PC-3 (cell line): Measurements from ENCODE around the gene RARRES2. TPM values are rescaled to one million over a fixed set of nuclear protein-coding genes. Genes with fewer than 3 reads are reported as not detected.

Experiments used
- ATAC-seq: fragments of 200-7000 bp; cut with Tn5 transposase; 2 replicates; pipeline ENCODE4 v1.9.1; 2020; ENCODE audit warnings: mild to moderate bottlenecking, moderate library complexity
- BruUV-seq: library from RNA; stranded (reverse); fragments of 400-500 nt; replicated peaks from 2 replicates; lab custom pipeline; 2021; lab: Mats Ljungman, UMichigan
- CTCF ChIA-PET: fragments of 300-600 bp; sonication (Branson Sonifier 250); formaldehyde crosslinking; loops from one replicate; lab custom pipeline; 2022; ENCODE audit warnings: antibody characterized with exemption; lab: Charles Lee
- POLR2A ChIA-PET: fragments of 300-600 bp; sonication (Branson Sonifier 250); formaldehyde crosslinking; loops from one replicate; lab custom pipeline; 2022; ENCODE audit warnings: antibody characterized with exemption; ENCODE audit not compliant: unreplicated experiment; lab: Charles Lee
- DNase-seq: peaks from one replicate; pipeline ENCODE4 v3.0.0-alpha.2; 2015
- H2AFZ ChIP-seq: fragments of 300-600 bp; sonication (generic); 2 replicates; pipeline ENCODE4 v1.6.0; 2016; ENCODE audit warnings: antibody characterized with exemption, low read length
- H3F3A ChIP-seq: fragments of 300-600 bp; sonication (generic); one replicate; pipeline ENCODE4 v1.6.0; 2017; ENCODE audit warnings: antibody characterized with exemption, low read length, control low read depth, mild to moderate bottlenecking; ENCODE audit not compliant: unreplicated experiment
- H3K27ac ChIP-seq: fragments of 300-600 bp; sonication (generic); 2 replicates; pipeline ENCODE4 v1.5.1; 2016; ENCODE audit warnings: mild to moderate bottlenecking, low read length
- H3K27me3 ChIP-seq: fragments of 300-600 bp; sonication (generic); 2 replicates; pipeline ENCODE4 v1.6.1; 2016; ENCODE audit warnings: low read length, mixed read lengths
- H3K36me3 ChIP-seq: fragments of 300-600 bp; sonication (generic); 2 replicates; pipeline ENCODE4 v1.6.1; 2016; ENCODE audit warnings: low read depth, mixed run types, low read length, mixed read lengths
- H3K4me1 ChIP-seq: fragments of 300-600 bp; sonication (generic); 2 replicates; pipeline ENCODE4 v1.5.1; 2016; ENCODE audit warnings: low read length; ENCODE audit not compliant: insufficient read depth
- H3K4me2 ChIP-seq: fragments of 300-600 bp; sonication (generic); 2 replicates; pipeline ENCODE4 v1.6.0; 2016; ENCODE audit warnings: low read length
- H3K4me3 ChIP-seq: fragments of 300-600 bp; sonication (generic); 2 replicates; pipeline ENCODE4 v1.5.1; 2016; ENCODE audit warnings: mild to moderate bottlenecking, low read length, mixed read lengths
- H3K79me2 ChIP-seq: fragments of 300-600 bp; sonication (generic); 2 replicates; pipeline ENCODE4 v1.6.1; 2017; ENCODE audit warnings: low read length, mixed read lengths
- H3K9ac ChIP-seq: fragments of 300-600 bp; sonication (generic); 2 replicates; pipeline ENCODE4 v1.6.0; 2016; ENCODE audit warnings: mild to moderate bottlenecking, low read length
- H3K9me2 ChIP-seq: fragments of 300-600 bp; sonication (generic); replicated peaks from 2 replicates; pipeline ENCODE4 v1.6.1; 2016; ENCODE audit warnings: mixed run types, low read length, mixed read lengths
- H3K9me3 ChIP-seq: fragments of 300-600 bp; sonication (generic); 2 replicates; pipeline ENCODE4 v1.6.1; 2016; ENCODE audit warnings: low read length, mixed read lengths
- H4K20me1 ChIP-seq: fragments of 300-600 bp; sonication (generic); 2 replicates; pipeline ENCODE4 v1.6.1; 2016; ENCODE audit warnings: low read length, mixed read lengths
- EZH2 ChIP-seq: fragments of 300-600 bp; sonication (generic); IDR thresholded peaks from one replicate; pipeline ENCODE4 v1.6.1; 2017; ENCODE audit warnings: antibody characterized with exemption, mild to moderate bottlenecking, low read length; ENCODE audit not compliant: unreplicated experiment
- EZH2phosphoT487 ChIP-seq: fragments of 300-600 bp; sonication (generic); IDR thresholded peaks from 2 replicates; pipeline ENCODE4 v1.6.1; 2018; ENCODE audit warnings: mild to moderate bottlenecking, antibody characterized with exemption, low read length, borderline replicate concordance
- intact Hi-C: fragments of 100-400 bp; cut with micrococcal nuclease; formaldehyde crosslinking; loops from 2 replicates; pipeline ENCODE4 v1.9.0; 2023
- total RNA-seq: library from RNA; depleted of rRNA; stranded (reverse); fragments of >200 nt; gene quantifications from 2 replicates; pipeline ENCODE4 v1.2.3, GENCODE V29; 2014
- TF ChIP-seq, protein P1 (sequence below): fragments of 300-600 bp; sonication (generic); conservative IDR thresholded peaks from 2 replicates; pipeline ENCODE4 v1.5.1; 2017; ENCODE audit warnings: antibody characterized with exemption, low read depth, mild to moderate bottlenecking, low read length

Gene RARRES2
- total RNA-seq, 1 experiment from 2014 or later, result 1.6 TPM

GRCh38 chr7:150335108-150335773 lies 6.2 kb downstream of the RARRES2 start:
- Histone ChIP-seq H3K4me1 (no peaks in the 10 kb centered on the region), H3K27me3 (no peaks in the 10 kb centered on the region), H3K36me3 (no peaks in the 10 kb centered on the region), H4K20me1 (no peaks in the 10 kb centered on the region), H3K9me3 (no peaks in the 10 kb centered on the region), H3K4me2 (no peak overlapping the region), H3F3A (no peaks in the 10 kb centered on the region), H3K9me2 (no peaks in the 10 kb centered on the region), H3K79me2 (no peaks in the 10 kb centered on the region), H3K27ac (no peak overlapping the region), H3K9ac (no peak overlapping the region), H3K4me3 (no peak overlapping the region), H2AFZ (no peak overlapping the region)
- CTCF ChIA-PET, result no interaction called here
- ATAC-seq (no peak), DNase-seq (no peak)
- TF ChIP-seq EZH2 (no peak), EZH2phosphoT487 (no peak)
- TF ChIP-seq, protein P1, sequence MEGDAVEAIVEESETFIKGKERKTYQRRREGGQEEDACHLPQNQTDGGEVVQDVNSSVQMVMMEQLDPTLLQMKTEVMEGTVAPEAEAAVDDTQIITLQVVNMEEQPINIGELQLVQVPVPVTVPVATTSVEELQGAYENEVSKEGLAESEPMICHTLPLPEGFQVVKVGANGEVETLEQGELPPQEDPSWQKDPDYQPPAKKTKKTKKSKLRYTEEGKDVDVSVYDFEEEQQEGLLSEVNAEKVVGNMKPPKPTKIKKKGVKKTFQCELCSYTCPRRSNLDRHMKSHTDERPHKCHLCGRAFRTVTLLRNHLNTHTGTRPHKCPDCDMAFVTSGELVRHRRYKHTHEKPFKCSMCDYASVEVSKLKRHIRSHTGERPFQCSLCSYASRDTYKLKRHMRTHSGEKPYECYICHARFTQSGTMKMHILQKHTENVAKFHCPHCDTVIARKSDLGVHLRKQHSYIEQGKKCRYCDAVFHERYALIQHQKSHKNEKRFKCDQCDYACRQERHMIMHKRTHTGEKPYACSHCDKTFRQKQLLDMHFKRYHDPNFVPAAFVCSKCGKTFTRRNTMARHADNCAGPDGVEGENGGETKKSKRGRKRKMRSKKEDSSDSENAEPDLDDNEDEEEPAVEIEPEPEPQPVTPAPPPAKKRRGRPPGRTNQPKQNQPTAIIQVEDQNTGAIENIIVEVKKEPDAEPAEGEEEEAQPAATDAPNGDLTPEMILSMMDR, result no peak
- intact Hi-C loops, result no loop called here
- BruUV-seq, result no TSS peak
- POLR2A ChIA-PET, result no interaction called here

DNA sequence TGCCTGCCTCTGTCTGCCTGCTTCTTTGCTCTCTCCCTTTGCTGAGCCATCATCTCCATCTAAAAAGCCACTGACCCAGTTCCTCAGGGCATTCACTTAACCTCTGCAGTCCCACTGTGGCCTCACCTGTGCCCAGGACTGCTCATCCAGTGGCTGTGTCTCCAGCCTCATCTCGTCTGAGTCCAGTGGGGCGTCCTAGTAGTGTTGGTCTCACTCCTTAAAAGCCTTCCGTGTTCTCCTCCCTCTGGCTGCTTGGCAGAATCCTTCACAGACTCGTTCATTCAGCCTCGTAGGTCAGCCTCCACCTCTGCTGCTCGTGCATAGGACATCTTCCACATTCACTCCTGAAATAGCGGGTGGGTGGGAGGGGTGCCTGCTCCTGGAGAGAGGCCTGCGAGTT lies 7.3 kb downstream of the RARRES2 start:
- no TSS peak for BruUV-seq
- Histone ChIP-seq H3K9me2 (no peaks in the 10 kb centered on the region), H3K79me2 (no peaks in the 10 kb centered on the region), H3K9ac (no peak overlapping the region), H3K9me3 (no peaks in the 10 kb centered on the region), H2AFZ (no peak overlapping the region), H3K36me3 (no peaks in the 10 kb centered on the region), H3K4me1 (no peaks in the 10 kb centered on the region), H3F3A (no peaks in the 10 kb centered on the region), H4K20me1 (no peaks in the 10 kb centered on the region), H3K27ac (no peak overlapping the region), H3K27me3 (no peaks in the 10 kb centered on the region), H3K4me2 (no peak overlapping the region), H3K4me3 (no peak overlapping the region)
- DNase-seq (no peak), ATAC-seq (no peak)
- ChIA-PET POLR2A (no interaction called here), CTCF (no interaction called here)
- intact Hi-C loops, result no loop called here
- TF ChIP-seq, protein P1, result no peak
- TF ChIP-seq EZH2 (no peak), EZH2phosphoT487 (no peak)

GRCh38 chr7:150333659-150334058 lies 7.8 kb downstream of the RARRES2 start:
- Histone ChIP-seq H3K27me3 (no peaks in the 10 kb centered on the region), H3K4me1 (no peaks in the 10 kb centered on the region), H3K79me2 (no peaks in the 10 kb centered on the region), H3K4me3 (no peak overlapping the region), H3K9ac (no peak overlapping the region), H3K9me2 (no peaks in the 10 kb centered on the region), H3K9me3 (no peaks in the 10 kb centered on the region), H3F3A (no peaks in the 10 kb centered on the region), H3K36me3 (no peaks in the 10 kb centered on the region), H4K20me1 (no peaks in the 10 kb centered on the region), H3K27ac (no peak overlapping the region), H3K4me2 (no peak overlapping the region), H2AFZ (no peak overlapping the region)
- intact Hi-C loops, result no loop called here
- ChIA-PET POLR2A (no interaction called here), CTCF (no interaction called here)
- no peak for DNase-seq
- no peak for ATAC-seq
- no peak for TF ChIP-seq EZH2
- no peak for TF ChIP-seq EZH2phosphoT487
- TF ChIP-seq, protein P1, result no peak
- no TSS peak for BruUV-seq
